Measurements from ENCODE around the gene CCDC186.
A peak's percentile ranks its signal among the peaks of the same experiment; 100 is the strongest.

Gene CCDC186

GRCh38 chr10:114173921-114174694 is at the start of gene CCDC186:
Gene CCDC186, minus strand, starts transcription at chr10:114174203. Its CDS starts 10,935 bp downstream, at chr10:114163268.
- peak; percentile 87 for DNase-seq

GRCh38 chr10:114223066-114223465 is 49.1 kb upstream of the CCDC186 start:
- no peak for DNase-seq

DNA sequence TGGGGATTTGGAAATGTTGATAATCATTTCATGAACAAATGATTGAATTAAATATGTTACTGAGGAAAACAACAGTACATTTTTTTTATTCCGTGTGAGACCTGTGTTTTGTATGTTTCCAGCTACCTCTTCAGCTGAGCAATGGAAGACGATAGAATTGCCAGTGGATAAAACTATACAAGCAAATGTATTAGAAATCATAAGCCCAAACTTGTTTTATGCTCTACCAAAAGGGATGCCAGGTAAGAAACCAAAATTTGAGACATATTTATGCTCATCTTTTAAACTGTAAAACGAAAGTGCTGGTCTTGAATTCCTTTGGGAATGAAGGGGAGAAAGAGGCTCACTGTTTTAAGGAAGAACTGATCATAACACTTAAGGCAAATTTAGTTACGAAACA is 47.2 kb upstream of the CCDC186 start:
- DNase-seq = no peak

DNA sequence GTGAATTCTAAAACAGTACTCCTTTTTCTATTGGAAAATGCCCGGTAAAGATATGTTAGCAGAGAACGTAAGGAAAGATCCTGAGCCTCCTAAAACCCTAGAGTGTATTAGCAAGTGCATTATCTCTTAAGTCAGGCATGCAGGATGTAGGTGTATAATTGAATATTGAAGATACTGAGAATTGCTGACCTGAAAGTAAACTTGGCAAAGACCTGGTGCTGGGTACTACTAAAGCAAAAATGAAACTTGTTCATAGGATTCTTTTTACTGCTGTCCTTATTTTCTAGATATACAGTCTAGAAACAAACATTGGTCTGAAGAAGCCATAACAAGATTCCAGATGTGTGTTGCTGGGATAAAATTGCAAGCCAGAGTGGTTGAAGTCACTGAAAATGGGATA is 46.3 kb upstream of the CCDC186 start:
- DNase-seq = no peak

GRCh38 chr10:114215033-114215432 is 41.0 kb upstream of the CCDC186 start:
- no peak for DNase-seq

- DNase-seq = no peak
Observed at GRCh38 chr10:114212153-114212552, 38.1 kb upstream of the CCDC186 start.

GRCh38 chr10:114208351-114208750 is 34.3 kb upstream of the CCDC186 start:
- peak; percentile 10 for DNase-seq

- DNase-seq = no peak
Observed at GRCh38 chr10:114207349-114207748, 33.3 kb upstream of the CCDC186 start.

GRCh38 chr10:114206902-114207301 is 32.9 kb upstream of the CCDC186 start:
- DNase-seq = no peak

DNA sequence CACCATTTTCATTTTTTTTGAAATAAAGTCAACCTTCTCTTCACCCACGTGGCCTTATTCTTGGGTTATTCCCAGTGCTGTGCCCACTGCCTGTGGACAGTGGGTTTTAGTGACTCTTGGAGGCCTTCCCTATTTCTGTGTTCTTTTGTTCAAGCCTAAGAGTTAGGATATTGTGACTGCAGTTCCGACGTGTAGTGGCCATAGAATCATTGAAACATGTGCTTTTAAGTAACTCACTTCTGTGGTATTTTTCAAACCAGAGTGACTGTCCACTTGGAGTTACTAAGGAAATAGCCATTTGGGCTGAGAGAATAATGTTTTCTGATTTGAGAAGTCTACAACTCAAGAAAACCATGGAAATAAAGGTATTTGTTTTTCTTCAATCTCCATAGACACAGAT is 28.8 kb upstream of the CCDC186 start:
- DNase-seq = no peak

- DNase-seq = no peak
Observed at GRCh38 chr10:114199239-114199638, 25.2 kb upstream of the CCDC186 start.

- DNase-seq = no peak
Observed at GRCh38 chr10:114195079-114195478, 21.1 kb upstream of the CCDC186 start.

DNA sequence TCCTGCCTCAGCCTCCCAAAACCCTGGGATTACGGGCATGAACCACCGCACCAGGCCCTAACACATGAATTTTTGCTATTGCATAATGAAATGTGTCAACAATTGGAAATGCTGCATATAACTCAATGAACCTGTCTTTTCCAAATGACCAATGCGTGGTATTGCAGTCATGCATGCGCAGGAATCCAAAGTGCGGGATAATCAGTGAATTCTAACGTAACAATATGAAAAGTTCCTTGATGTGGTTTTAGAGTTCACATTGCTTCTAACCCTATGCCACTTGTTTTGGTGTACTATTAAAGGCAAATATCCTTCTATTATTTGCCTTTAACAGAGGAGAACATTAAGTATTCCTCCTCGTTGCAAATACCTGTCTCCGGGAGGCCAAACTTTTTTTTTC is 15.7 kb upstream of the CCDC186 start:
- DNase-seq = no peak

- DNase-seq = no peak
Observed at GRCh38 chr10:114188900-114189299, 14.9 kb upstream of the CCDC186 start.

- no peak for DNase-seq
Observed at GRCh38 chr10:114188001-114188400, 14.0 kb upstream of the CCDC186 start.

GRCh38 chr10:114184276-114184675 is 10.3 kb upstream of the CCDC186 start:
- DNase-seq = no peak

- no peak for DNase-seq
Observed at GRCh38 chr10:114183563-114183962, 9.6 kb upstream of the CCDC186 start.

- no peak for DNase-seq
Observed at GRCh38 chr10:114181971-114182370, 8.0 kb upstream of the CCDC186 start.

- DNase-seq = no peak
Observed at GRCh38 chr10:114180937-114181336, 6.9 kb upstream of the CCDC186 start.

GRCh38 chr10:114179747-114180146 is 5.7 kb upstream of the CCDC186 start:
- no peak for DNase-seq

DNA sequence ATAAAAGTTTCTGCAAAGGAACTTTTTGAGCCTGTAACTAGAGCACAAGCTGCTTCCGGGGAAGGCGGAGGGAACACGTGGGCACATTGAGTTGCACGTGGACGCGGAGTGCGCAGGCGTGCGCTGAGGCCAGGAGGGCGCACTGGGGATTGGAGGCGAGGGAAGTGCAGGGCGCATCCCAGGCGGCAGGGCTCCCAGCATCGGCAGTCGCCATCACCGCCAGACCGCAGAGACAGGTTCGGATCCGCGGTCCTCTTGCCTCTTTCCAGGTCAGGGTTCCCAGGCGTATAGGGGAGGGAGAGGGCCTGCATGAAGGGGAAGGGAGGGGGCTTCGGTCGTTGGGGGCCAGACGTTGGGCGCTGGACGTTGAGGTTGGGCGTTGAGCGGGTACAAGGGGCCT is 5.1 kb upstream of the CCDC186 start, which contains the start of gene TDRD1:
Gene TDRD1, plus strand, starts transcription at position 206 of the 400 bp plus-strand sequence. CDS start 8,479 bp downstream, outside the sequence.
- DNase-seq = no peak

DNA sequence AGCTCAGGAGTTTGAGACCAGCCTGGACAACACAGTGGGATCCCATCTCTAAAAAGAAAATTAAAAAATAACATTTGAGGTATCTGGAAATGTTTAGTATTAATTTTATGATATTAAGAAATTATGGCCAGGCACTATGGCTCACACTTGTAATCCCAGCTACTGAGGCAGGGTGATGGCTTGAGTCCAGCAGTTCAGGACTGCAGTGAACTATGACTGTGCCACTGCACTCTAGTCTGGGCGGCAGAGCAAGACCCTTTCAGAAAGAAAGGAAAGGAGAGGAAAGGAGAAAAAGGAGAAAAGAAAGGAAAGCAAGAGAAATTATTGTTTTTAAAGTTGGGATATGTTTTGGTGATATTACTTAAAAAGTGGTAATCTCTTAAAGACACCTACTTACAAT is 2.5 kb upstream of the CCDC186 start:
- no peak for DNase-seq

DNA sequence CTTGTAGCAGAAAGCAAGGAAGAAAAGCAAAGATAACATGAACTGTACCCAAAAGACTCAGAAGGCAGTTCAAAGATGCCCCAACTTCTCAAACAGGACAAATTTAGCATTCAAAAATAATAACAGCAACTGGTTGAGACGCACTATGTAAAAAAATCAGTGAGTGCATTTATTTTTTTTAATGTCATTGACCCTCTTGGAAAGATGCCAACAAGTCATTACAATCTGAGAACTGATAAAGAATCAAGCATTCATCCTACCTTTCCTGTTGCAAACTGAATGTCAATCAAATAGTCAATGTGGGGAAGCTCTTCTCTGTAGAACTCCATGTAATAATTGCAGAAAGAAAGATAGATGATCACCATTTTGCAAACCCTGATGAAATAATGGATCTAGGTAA is 1.7 kb upstream of the CCDC186 start:
- no peak for DNase-seq

- no peak for DNase-seq
Observed at GRCh38 chr10:114174695-114175188, 739 bp upstream of the CCDC186 start.

DNA sequence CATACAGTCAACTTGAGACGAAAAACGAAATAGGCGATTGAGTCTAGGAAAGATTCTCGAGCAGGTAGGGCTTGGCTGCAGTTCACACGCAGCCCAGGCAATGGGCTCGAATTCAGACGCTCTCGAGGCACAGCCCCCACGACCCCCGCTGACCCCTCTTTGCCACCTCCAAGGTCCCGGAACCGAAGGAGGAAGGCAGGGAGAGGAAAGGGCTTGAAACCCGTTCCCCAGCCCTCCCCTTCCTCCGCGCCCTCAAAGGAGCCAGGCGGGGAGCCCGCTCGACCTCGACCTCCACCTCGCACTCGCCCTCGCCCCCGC is 441 bp downstream of the CCDC186 start:
- DNase-seq = no peak

Data from EL (cell line).